SH-SY5Y (cell line): ENCODE results near the gene ZCCHC14.

Experiments used
- GATA2 ChIP-seq: IDR thresholded peaks from 2 replicates; pipeline ENCODE4 v1.6.1; 2011; ENCODE audit warnings: mild to moderate bottlenecking, low read depth, low read length
- GATA3 ChIP-seq: IDR thresholded peaks from 2 replicates; pipeline ENCODE4 v1.6.1; 2011; ENCODE audit warnings: low read depth, mild to moderate bottlenecking, low read length, moderate library complexity

- TF ChIP-seq GATA3, result no peak
- TF ChIP-seq GATA2, result no peak
These were observed 563 bp downstream of the ZCCHC14 start for GRCh38 chr16:87492291-87492630.
